Renal cortex interstitium (tissue), 3 donors: Measurements from ENCODE around the gene CCNO. TPM values are rescaled to one million over a fixed set of nuclear protein-coding genes. Genes with fewer than 3 reads are reported as not detected.

ENCODE experiments used
- polyA plus RNA-seq, 3 donors: library from polyadenylated mRNA; unstranded; fragments of 120-200 nt; gene quantifications; one replicate each; pipeline ENCODE4 v1.2.1, GENCODE V29; 2013; ENCODE audit not compliant: insufficient read length in 3 of 3

Gene CCNO
- polyA plus RNA-seq, 3 donors: 3.8 to 7.1 (median 6.2) TPM

Other genes with a start within 250 kb of the CCNO start
- 10 to 100 TPM in 2 of 3 donors, 1 to 10 TPM in 1; 6.2 to 11.2 (median 10.8) TPM for gene ESM1, start 248.0 kb downstream of the CCNO start, polyA plus RNA-seq
- under 1 TPM in 2 of 3 donors, not detected in 1; 0.09 to 0.20 TPM for gene GZMK, start 209.4 kb downstream of the CCNO start, polyA plus RNA-seq
- gene GZMA, start 131.0 kb downstream of the CCNO start, polyA plus RNA-seq: under 1 TPM; 0.27 to 0.50 (median 0.42) TPM
- 10 to 100 TPM; 77.0 to 85.7 (median 83.1) TPM for gene GPX8, start 73.4 kb downstream of the CCNO start, polyA plus RNA-seq
- under 1 TPM; 0.40 to 0.77 (median 0.59) TPM for gene CDC20B, start 60.4 kb downstream of the CCNO start, polyA plus RNA-seq
- under 1 TPM; 0.56 to 0.79 (median 0.59) TPM for gene MCIDAS, start 6.3 kb downstream of the CCNO start, polyA plus RNA-seq
- 10 to 100 TPM; 39.2 to 45.0 (median 39.3) TPM for gene DHX29, start 74.1 kb upstream of the CCNO start, polyA plus RNA-seq
- gene MTREX, start 74.4 kb upstream of the CCNO start, polyA plus RNA-seq: 10 to 100 TPM; 92.3 to 97.3 (median 97.2) TPM